EL (cell line): ENCODE data around the gene CCDC177.

Source experiments
- DNase-seq: peaks from one replicate; pipeline ENCODE4 v3.0.0-alpha.2; 2016

Gene CCDC177

DNA sequence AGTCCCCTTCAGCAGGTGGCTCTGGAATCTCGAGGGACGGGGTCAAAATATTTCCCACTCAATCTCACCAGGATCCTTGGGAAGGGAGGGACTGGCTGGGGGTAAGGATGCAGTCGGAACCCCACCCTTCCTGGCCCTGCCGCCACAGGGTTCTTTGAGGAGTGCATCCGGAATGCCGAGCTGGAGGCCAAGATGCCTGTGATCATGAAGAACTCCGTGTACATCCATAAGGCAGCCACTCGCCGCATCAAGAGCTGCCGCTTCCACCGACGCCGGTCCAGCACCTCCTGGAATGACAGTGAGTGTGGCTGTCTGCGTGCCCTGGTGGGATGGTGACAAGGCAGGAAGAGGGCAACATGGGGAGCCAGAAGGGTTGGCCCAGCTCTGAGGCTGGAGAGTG lies 47.0 kb downstream of the CCDC177 start:
- DNase-seq = no peak

DNA sequence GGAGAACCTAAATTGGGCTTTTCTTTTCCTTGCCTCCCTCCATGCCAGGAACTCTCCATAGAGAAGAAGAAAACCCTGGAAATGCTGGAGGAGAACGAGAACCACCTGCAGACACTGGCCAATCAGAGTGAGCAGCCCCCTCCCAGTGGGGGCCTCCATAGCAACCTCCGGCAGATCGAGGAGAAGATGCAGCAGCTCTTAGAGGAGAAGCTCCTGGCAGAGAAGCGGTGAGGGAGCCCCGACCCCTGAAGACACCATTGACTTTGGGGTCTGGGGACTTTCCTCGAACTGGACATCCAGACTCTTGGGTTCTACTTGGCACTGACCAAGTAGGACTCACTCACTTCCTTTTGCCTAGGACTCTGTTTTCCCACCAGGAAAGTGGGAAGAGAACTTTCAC lies 48.8 kb downstream of the CCDC177 start:
- DNase-seq = no peak

- DNase-seq = no peak
Observed at GRCh38 chr14:69522026-69522425, 52.6 kb downstream of the CCDC177 start.
